Endothelial cell (in vitro differentiated cells): Measurements from ENCODE around the gene ZC3H12C. TPM values are rescaled to one million over a fixed set of nuclear protein-coding genes. Genes with fewer than 3 reads are reported as not detected.

ENCODE experiments used
- DNase-seq: peaks from one replicate; pipeline ENCODE4 v3.0.0; 2021; ENCODE audit warnings: low spot score
- H3K27ac Mint-ChIP-seq: one replicate; pipeline ENCODE4 v1.8.0; 2021; ENCODE audit warnings: mixed read lengths, inconsistent platforms; ENCODE audit not compliant: unreplicated experiment
- H3K27me3 Mint-ChIP-seq: one replicate; pipeline ENCODE4 v1.8.0; 2021; ENCODE audit warnings: mild to moderate bottlenecking, moderate library complexity, mixed read lengths, inconsistent platforms; ENCODE audit not compliant: unreplicated experiment
- H3K36me3 Mint-ChIP-seq: one replicate; pipeline ENCODE4 v1.8.0; 2021; ENCODE audit warnings: mild to moderate bottlenecking, low read depth, mixed read lengths, inconsistent platforms; ENCODE audit not compliant: unreplicated experiment
- H3K4me1 Mint-ChIP-seq: one replicate; pipeline ENCODE4 v1.8.0; 2021; ENCODE audit warnings: mild to moderate bottlenecking, mixed read lengths, inconsistent platforms; ENCODE audit not compliant: unreplicated experiment
- H3K4me3 Mint-ChIP-seq: one replicate; pipeline ENCODE4 v1.8.0; 2021; ENCODE audit warnings: mild to moderate bottlenecking, mixed read lengths, inconsistent platforms; ENCODE audit not compliant: unreplicated experiment
- H3K9me3 Mint-ChIP-seq: one replicate; pipeline ENCODE4 v1.8.0; 2021; ENCODE audit warnings: mixed read lengths, inconsistent platforms; ENCODE audit not compliant: unreplicated experiment
- total RNA-seq: library from RNA; stranded (reverse); fragmentation: NEBNext Ultra II Directional; extraction: Animal tissue kit (Norgen Biotek cat#: 25700); gene quantifications from one replicate; pipeline ENCODE4 v1.2.1, GENCODE V29; 2021; ENCODE audit not compliant: unreplicated experiment
- TF ChIP-seq, protein P1 (sequence below): fragments of 200-600 bp; sonication (generic); IDR thresholded peaks from one replicate; pipeline ENCODE4 v1.5.0; 2021; ENCODE audit warnings: antibody characterized with exemption; ENCODE audit not compliant: unreplicated experiment

Gene ZC3H12C
- total RNA-seq, 1 donor from 2014 or later: 6.4 TPM

DNA sequence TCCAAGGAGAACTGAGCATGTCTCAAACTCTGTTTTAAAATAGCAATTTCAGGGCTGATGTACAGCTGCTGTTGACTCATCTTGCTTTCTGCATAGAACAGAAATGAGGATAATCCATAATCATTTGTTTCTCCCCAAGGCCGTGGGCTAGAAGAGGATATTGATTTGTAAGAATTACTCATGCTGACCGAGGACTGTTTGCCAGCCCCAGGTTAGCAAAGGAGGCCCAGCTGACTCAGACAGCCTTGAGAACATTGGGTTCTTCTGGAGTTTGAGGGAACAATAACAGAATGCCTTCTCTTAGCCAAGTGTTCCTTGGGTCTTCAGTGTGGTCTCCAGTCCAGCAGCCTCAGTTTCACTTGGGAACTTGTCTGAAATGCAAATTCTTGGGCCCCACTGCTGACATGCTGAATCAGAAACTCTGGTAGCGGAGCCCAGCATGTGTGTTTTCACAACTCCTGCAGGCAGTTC, 92.0 kb downstream of the ZC3H12C start:
- Mint-ChIP-seq H3K27ac (no peak overlapping the region), H3K9me3 (no peaks in the 10 kb centered on the region), H3K36me3 (peaks cover 4% of the 10 kb centered on the region)

DNA sequence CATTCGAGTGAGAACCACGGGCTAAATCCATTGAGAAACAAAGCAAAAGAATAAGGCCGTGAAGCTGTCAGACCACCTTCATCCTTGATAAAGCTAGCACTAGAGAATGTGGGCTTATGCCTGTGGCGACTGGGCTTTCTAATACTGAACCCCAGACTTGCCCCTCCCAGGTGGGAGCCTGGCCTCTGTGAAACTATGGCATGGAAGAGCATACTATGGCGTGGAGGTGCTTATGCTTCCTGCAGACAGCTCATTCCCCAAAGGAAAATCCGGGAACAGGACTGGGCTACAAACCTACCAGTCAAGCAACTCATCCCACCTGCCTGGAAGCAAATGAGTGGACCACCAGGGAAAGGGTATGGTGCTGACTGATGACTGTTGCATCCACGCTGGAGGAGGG, 92.4 kb downstream of the ZC3H12C start:
- no peak for DNase-seq
- Mint-ChIP-seq H3K27me3 (peaks cover 6% of the 10 kb centered on the region), H3K27ac (no peak overlapping the region), H3K9me3 (no peaks in the 10 kb centered on the region), H3K36me3 (peaks cover 4% of the 10 kb centered on the region), H3K4me1 (no peaks in the 10 kb centered on the region), H3K4me3 (no peak overlapping the region)
- TF ChIP-seq, protein P1, sequence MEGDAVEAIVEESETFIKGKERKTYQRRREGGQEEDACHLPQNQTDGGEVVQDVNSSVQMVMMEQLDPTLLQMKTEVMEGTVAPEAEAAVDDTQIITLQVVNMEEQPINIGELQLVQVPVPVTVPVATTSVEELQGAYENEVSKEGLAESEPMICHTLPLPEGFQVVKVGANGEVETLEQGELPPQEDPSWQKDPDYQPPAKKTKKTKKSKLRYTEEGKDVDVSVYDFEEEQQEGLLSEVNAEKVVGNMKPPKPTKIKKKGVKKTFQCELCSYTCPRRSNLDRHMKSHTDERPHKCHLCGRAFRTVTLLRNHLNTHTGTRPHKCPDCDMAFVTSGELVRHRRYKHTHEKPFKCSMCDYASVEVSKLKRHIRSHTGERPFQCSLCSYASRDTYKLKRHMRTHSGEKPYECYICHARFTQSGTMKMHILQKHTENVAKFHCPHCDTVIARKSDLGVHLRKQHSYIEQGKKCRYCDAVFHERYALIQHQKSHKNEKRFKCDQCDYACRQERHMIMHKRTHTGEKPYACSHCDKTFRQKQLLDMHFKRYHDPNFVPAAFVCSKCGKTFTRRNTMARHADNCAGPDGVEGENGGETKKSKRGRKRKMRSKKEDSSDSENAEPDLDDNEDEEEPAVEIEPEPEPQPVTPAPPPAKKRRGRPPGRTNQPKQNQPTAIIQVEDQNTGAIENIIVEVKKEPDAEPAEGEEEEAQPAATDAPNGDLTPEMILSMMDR: no peak

More for the DNA sequence above, 92.0 kb downstream of the ZC3H12C start:
- Mint-ChIP-seq H3K27me3 (peaks cover 6% of the 10 kb centered on the region), H3K4me3 (no peak overlapping the region), H3K4me1 (no peaks in the 10 kb centered on the region)
- TF ChIP-seq, protein P1: no peak
- no peak for DNase-seq

- DNase-seq: no peak
- Mint-ChIP-seq H3K27me3 (peaks cover 6% of the 10 kb centered on the region), H3K4me3 (no peak overlapping the region), H3K9me3 (no peaks in the 10 kb centered on the region), H3K36me3 (peaks cover 4% of the 10 kb centered on the region), H3K4me1 (no peaks in the 10 kb centered on the region), H3K27ac (no peak overlapping the region)
- TF ChIP-seq, protein P1: no peak
Measured at GRCh38 chr11:110186456-110186855, 93.3 kb downstream of the ZC3H12C start.

GRCh38 chr11:110186867-110187266, 93.7 kb downstream of the ZC3H12C start:
- TF ChIP-seq, protein P1: no peak
- Mint-ChIP-seq H3K27me3 (peaks cover 6% of the 10 kb centered on the region), H3K9me3 (no peaks in the 10 kb centered on the region), H3K4me3 (no peak overlapping the region), H3K36me3 (peaks cover 4% of the 10 kb centered on the region), H3K4me1 (no peaks in the 10 kb centered on the region), H3K27ac (no peak overlapping the region)
- DNase-seq: no peak

DNA sequence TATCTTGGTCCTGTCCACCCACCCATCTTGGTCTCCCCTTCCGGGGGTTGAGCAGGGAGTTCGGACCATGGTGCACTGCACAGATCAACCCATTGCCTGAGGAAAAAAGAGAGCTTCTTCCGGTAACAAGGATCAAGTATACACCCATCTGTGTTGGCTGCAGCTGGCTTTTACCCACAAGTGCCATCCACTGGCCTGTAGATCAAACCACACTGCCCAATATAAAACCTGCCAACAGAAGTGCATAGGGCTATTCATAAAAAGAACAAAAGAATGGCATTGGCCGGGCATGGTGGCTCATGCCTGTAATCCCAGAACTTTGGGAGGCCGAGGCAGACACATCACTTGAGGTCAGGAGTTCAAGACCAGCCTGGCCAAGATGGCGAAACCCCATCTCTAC, 94.5 kb downstream of the ZC3H12C start:
- TF ChIP-seq, protein P1: no peak
- H3K9me3 Mint-ChIP-seq: no peaks in the 10 kb centered on the region
- H3K27me3 Mint-ChIP-seq: peaks cover 6% of the 10 kb centered on the region
- H3K36me3 Mint-ChIP-seq: peaks cover 4% of the 10 kb centered on the region
- no peak overlapping the region for H3K27ac Mint-ChIP-seq
- no peak for DNase-seq
- no peak overlapping the region for H3K4me3 Mint-ChIP-seq
- no peaks in the 10 kb centered on the region for H3K4me1 Mint-ChIP-seq
